ENCODE data around the gene SMYD3.

DNA sequence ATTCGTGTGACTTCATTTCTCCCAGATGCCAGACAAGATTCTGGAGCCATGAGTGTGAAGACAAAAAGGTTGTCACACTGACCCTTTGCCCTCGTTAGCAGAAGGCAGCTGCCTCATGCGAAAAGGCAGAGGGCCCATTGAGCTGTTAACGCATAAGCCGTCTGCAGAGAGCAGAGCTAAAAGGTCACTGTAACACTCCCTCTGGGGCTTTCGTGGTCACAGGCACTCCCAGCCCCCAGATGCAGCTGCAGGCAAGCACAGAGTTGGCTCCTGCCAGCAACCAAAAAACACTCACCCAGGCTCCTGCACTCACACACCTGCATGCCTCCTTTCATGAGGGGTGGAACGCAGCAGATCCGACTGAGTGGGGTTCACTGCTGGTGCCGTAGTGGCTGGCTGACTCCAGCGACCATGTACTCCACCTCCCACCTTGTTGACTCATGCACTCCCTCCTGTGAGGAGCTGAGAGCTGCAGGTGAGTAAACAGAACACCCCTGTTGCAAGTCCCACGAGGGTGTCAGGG lies 287.5 kb downstream of the SMYD3 start:
- TF ChIP-seq, protein P1, sequence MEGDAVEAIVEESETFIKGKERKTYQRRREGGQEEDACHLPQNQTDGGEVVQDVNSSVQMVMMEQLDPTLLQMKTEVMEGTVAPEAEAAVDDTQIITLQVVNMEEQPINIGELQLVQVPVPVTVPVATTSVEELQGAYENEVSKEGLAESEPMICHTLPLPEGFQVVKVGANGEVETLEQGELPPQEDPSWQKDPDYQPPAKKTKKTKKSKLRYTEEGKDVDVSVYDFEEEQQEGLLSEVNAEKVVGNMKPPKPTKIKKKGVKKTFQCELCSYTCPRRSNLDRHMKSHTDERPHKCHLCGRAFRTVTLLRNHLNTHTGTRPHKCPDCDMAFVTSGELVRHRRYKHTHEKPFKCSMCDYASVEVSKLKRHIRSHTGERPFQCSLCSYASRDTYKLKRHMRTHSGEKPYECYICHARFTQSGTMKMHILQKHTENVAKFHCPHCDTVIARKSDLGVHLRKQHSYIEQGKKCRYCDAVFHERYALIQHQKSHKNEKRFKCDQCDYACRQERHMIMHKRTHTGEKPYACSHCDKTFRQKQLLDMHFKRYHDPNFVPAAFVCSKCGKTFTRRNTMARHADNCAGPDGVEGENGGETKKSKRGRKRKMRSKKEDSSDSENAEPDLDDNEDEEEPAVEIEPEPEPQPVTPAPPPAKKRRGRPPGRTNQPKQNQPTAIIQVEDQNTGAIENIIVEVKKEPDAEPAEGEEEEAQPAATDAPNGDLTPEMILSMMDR (IDR thresholded peaks at IDR 0.05; ENCODE audit: poor library complexity) = no peak
- no peak for TF ChIP-seq EZH2 (IDR thresholded peaks at IDR 0.05; ENCODE audit: borderline replicate concordance)

All from hepatocyte (in vitro differentiated cells).